Dermis lymphatic vessel endothelial cell (primary cell): Measurements from ENCODE around the gene CTDNEP1. TPM values are rescaled to one million over a fixed set of nuclear protein-coding genes. Genes with fewer than 3 reads are reported as not detected.

Experiments
- total RNA-seq: library from RNA; depleted of rRNA; stranded (reverse); fragments of >200 nt; gene quantifications from 2 replicates; pipeline ENCODE4 v1.2.1, GENCODE V29; 2014

The CTDNEP1 gene
- total RNA-seq: 23.2 and 25.1 TPM in 2 replicates

DNA sequence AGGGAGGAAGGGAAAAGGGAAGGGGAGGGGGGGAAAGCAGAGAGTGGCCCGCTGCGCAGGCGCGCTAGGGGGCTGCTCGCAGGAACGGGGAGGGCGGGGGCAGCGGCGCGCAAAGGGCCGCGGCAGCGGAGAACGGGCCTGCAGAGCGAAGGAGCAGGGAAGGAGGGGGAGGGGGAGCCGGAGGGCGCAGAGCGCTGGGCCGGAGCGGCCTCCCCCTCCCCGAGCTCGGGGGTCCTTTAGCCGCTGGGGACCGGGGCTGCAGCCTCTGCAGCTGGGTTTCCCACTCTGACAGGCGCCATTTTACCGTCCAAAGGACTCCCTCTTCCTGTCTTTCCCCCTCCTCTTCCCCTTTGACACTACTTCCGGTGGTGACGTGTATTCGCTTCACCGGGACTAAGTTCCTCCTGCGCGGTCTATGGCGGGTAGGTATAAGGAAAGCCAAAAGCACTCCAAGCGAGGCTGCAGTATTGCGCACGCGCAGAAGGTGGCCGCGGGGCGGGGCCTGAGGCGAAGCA lies at the start of gene CTDNEP1:
Gene CTDNEP1 (minus strand): TSS at position 74 of the 515 bp plus-strand sequence. CDS start 438 bp downstream, outside the sequence.

DNA sequence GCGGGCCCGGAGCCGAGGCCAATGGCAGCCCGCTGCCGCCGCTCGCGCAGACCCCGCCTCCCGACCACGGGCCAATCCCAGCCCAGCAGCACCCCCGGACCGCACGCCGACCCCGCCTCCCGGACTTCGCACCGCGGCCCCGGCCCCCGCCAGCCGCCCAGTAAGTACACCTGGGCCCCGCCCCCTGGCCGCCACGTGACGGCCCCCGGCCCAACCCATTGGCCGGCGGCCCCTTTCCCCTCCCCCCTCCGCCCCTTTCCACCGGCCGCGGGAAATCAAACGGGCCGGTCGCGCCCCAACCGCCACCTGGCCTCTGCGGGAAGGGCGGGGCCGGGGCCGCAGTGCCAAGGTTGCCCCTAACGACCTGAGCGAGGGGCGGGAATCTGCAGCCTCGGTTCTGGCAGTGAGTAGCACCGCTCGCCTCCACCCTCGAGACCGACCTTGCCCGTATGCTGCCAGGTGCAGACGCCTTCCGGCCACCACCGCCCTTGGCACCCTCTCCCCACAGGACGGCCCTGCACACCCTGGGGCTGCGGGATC lies 43.1 kb upstream of the CTDNEP1 start, which contains the start of gene YBX2:
Gene YBX2 (minus strand): TSS at position 26 of the 540 bp plus-strand sequence. CDS start 139 bp downstream, outside the sequence.

DNA sequence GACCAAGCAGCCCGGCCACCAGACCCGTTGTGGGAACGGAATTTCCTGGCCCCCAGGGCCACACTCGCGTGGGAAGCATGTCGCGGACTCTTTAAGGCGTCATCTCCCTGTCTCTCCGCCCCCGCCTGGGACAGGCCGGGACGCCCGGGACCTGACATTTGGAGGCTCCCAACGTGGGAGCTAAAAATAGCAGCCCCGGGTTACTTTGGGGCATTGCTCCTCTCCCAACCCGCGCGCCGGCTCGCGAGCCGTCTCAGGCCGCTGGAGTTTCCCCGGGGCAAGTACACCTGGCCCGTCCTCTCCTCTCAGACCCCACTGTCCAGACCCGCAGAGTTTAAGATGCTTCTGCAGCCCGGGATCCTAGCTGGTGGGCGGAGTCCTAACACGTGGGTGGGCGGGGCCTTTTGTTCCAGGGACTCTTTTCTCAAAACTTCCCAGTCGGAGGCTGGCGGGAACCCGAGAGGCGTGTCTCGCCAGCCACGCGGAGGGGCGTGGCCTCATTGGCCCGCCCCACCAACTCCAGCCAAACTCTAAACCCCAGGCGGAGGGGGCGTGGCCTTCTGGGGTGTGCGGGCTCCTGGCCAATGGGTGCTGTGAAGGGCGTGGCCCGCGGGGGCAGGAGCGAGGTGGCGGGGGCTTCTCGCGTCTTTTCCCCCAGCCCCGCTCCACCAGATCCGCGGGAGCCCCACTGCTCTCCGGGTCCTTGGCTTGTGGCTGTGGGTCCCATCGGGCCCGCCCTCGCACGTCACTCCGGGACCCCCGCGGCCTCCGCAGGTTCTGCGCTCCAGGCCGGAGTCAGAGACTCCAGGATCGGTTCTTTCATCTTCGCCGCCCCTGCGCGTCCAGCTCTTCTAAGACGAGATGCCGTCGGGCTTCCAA lies 29.8 kb upstream of the CTDNEP1 start, which contains the start of gene SLC2A4:
Gene SLC2A4 (plus strand): TSS at position 645 of the 879 bp plus-strand sequence. CDS start 217 bp downstream, at position 862.

DNA sequence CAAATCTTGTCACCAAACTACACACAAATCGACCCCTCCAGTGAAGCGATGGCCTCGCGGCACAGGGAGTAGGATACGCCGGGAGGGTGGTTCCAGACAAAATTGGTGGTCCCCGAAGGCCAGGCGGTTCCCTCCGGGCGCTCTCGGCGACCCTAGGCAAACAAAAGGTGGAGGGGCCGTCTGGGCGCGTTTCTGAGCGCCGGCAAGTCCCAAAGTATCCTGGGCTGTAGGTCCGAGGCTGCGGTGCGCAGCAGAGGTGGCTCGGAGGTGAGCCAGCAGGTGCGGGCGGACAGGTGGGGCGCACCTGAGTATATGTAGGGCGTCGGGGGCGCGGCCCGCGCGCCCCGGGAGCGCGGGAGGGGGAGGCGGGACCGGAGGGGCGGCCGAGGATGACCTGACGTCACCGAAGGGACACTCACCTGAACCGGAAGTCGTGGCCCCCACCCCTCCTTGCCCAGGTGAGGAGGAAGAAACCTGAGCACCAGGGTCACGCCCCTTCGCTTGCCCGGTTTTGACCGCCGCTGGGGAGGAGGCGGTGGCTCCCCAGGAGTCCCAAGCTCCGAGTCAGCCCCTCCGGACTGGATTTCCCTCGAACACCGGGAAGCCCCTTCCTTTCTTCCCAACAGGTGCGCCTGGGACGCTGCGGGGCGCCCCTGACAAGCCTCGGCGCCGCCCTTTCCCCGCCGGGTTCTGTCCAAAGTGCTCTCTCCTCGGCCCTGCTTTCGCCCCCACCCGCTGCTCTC lies 10.8 kb upstream of the CTDNEP1 start, which contains the start of gene CLDN7:
Gene CLDN7 (minus strand): TSS at position 287 of the 743 bp plus-strand sequence. CDS start 435 bp downstream, outside the sequence.

DNA sequence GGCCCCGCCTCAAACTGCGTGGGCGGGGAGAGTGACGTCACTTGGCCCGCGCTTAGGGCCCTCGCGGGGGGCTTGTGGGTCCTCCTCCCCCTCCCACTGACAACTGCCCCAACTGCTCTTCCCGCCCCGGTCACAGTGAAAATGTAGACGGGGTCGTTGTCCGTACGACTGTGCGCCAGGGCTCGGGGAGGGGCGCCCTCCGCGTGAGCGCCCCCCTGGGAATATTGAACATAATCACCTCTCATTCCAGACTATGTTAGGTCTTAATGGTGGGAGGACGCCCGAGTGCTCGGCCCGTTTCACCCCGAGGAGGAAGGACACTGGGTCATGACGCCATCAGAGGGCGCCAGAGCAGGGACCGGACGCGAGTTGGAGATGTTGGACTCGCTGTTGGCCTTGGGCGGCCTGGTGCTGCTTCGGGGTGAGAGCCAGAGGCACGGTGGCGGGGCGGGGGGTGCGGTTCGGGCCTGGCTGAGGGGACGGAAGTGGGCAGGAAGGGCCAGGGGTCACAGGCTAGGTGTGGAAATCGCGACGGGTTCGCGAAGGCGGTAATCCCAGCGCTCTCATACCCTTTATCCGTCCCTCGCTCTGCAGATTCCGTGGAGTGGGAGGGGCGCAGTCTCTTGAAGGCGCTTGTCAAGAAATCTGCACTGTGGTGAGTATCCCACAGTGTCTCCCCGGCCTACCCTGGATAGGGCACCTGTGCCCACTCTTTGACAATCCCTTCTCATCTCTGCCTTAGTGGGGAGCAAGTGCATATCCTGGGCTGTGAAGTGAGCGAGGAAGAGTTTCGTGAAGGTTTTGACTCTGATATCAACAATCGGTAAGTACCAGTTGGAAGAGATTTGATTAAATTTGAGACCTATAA lies 876 bp upstream of the CTDNEP1 start, which contains the start of gene ELP5:
Gene ELP5 (plus strand): TSS at position 40 of the 868 bp plus-strand sequence. CDS start 336 bp downstream, at position 376.

DNA sequence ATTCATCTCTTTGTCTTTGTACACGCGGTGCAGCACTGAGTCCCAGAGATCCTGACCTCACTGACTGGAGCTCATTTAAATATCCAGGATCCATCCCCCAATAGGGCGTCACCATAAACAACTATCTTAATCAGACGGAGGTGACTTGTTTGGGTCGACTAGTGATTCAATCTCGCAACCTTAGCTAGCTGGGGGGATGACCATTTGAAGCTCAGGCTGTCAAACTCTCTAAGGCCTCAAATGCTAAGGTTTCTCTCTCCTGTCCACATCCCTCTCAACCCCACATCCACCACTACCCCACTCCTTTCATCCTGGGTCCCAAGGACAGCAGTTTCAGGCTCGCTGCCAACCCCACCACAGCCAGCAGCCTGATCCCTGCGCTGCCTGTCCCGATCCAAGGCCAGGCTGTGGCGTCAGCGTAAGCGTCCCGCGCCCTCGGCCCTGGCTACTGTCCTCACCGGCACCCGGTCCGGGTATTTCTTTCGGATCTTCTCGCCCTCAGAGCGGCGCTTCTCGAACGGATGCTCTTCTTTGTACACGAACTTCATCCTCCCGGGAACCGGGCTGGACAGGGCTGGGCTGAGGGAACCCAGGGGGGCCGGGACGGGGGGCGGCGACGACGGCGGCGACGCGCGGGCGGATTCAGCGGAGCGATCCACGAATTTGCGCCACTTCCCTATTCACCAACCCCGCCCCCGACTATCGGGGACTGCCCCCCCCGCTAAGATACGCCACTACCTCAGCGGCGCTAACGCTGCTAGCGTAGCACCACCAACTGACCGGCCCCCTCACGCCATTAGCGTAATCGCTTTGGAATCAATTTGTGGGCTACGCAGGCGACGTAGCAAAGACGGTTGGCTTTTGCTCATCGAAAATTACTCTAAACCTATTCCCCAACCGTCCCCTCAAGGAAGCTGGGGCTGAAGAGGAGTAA lies 9.5 kb downstream of the CTDNEP1 start, which contains the start of gene GABARAP:
Gene GABARAP (minus strand): TSS at position 667 of the 934 bp plus-strand sequence. CDS start 119 bp downstream, at position 548.

DNA sequence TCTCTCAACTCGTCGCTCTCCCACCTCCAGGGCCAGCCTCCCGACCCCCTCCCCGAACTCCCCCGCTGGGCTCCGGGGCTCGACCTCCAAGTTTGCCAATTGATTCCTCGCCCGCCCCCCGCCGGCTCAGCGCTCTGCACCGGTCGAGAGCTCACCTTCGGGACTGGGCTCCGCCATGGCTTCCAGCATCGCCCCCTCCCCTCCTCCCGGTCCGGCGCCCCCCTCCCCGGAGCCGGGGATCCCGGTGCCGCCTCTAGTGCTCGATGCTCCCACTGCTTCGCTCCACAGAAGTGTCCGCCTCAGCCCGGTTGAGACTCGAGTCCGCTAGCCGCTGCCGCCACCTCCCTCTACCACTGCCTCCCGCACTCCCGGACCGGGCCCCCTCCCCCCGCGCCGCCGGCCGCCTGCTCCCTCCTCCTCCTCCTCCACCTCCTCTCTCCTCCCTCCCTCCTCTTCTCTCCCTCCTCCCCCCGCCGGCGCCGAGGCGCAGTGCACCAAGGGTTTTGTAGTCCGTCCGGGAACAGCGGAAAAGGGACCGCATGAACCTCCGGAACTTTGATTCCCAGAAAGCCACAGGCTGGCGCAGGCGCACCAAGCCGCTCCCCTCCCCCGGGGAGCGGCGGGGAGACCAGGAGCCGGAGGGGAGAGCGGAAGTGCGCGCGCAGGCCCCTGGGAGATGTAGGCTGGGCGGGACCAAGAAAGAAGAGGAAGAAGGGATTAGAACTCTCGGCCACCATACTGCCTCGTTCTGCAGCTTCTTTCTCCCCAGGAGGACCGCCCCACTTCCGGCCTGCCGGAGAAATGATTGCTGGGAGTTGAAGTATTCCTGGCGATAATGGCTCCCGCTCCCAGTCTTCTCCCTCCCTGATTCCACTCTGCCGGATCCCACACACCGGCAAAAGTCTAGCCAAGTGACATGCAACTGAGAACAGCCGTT lies 12.2 kb downstream of the CTDNEP1 start, which contains the start of gene PHF23:
Gene PHF23 (minus strand): TSS at position 367 of the 937 bp plus-strand sequence. CDS start 178 bp downstream, at position 189.

DNA sequence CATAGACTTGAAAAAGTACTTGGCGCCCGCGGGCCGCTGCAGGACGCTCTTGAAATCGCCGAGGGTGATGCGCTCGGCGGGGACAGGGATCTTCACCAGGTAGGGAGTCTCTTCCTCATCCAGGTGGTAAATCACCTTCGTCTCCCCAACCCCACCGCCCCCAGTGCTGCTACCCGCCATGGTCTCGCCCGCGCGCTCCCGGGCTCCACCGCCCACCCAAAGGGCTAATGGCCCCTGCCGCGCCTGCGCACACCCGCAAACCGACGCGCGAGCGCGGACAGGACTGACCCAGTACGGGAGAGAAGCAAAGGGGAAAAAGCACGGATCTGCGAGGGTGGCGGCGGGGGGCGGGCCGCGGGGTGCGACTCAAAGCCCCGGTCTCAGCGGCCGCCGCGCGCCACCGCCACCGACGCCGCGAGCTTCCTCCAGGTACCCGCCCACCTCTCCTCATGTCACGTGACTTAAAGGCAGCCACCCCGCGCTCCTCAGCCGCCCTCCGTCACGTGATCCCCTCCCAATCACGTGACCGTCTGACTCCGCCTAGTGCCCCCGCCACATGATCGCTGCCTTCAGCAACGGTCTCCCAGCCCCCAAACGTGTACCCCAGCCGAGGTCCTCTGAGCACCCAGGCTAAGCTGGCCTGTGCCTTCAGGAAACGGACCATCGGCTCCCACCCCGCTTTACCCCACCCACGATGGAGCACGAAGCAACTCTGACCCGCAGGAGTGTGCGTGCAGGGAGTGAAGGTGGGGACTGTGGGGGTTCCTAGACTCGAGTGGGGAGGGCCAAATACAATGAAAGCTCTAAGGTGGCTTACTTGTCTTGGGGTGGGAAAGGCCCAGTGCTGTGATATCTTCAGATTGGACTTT lies 17.2 kb downstream of the CTDNEP1 start, which contains the start of gene DVL2:
Gene DVL2 (minus strand): TSS at position 435 of the 869 bp plus-strand sequence. CDS start 255 bp downstream, at position 180.

DNA sequence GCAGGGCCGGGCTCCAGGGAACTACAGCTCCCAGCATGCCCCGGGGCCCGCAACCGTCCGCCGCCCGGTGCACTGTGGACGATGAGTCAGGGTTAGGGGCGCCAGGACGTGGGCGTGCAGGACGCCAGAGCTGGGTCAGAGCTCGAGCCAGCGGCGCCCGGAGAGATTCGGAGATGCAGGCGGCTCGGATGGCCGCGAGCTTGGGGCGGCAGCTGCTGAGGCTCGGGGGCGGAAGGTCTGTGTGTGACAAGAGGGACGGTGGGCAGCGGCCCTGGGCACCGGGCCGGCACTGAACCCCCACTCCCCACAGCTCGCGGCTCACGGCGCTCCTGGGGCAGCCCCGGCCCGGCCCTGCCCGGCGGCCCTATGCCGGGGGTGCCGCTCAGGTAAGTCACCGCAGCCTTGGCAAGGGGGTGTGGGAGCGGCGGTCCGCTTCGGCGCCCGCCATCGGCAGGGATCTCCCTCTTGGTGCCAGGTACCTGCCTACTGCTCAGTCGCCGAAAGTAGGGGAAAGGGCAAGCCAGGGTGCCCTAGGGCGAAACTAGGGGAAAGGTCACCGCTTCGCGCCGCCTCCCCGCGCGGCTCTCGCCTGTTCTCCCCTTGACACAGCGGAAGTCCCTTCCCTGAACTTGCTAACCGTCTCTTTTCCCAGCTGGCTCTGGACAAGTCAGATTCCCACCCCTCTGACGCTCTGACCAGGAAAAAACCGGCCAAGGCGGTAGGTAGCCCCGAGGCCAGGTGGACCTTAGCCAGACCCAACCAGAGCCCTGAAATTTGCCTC lies 31.5 kb downstream of the CTDNEP1 start, which contains the start of the genes ACADVL and DLG4:
Gene ACADVL (plus strand): TSS at position 127 of the 781 bp plus-strand sequence. CDS start 47 bp downstream, at position 174.
Gene DLG4 (minus strand): TSS at position 25 of the 781 bp plus-strand sequence.

Other genes starting within 250 kb of the CTDNEP1 start
- gene RNASEK, start 239.1 kb downstream of the CTDNEP1 start, total RNA-seq: 56.6 and 66.1 TPM in 2 replicates
- gene BCL6B, start 228.7 kb downstream of the CTDNEP1 start, total RNA-seq: 39.0 and 76.2 TPM in 2 replicates
- gene SLC16A13, start 215.7 kb downstream of the CTDNEP1 start, total RNA-seq: 1.3 TPM in 2 replicates
- gene SLC16A11, start 207.6 kb downstream of the CTDNEP1 start, total RNA-seq: 0.95 and 2.1 TPM in 2 replicates
- gene CLEC10A, start 171.5 kb downstream of the CTDNEP1 start, total RNA-seq: 3.1 TPM in 2 replicates
- gene ASGR2, start 136.9 kb downstream of the CTDNEP1 start, total RNA-seq: not detected in 2 replicates
- 26.4 and 28.8 TPM in 2 replicates for gene ASGR1, start 72.4 kb downstream of the CTDNEP1 start, total RNA-seq
- gene DLG4, start 31.9 kb downstream of the CTDNEP1 start, total RNA-seq: 7.0 and 7.2 TPM in 2 replicates
- gene ACADVL, start 31.8 kb downstream of the CTDNEP1 start, total RNA-seq: 194 and 227 TPM in 2 replicates
- 28.4 and 28.5 TPM in 2 replicates for gene DVL2, start 17.2 kb downstream of the CTDNEP1 start, total RNA-seq
- 38.6 and 39.7 TPM in 2 replicates for gene PHF23, start 12.3 kb downstream of the CTDNEP1 start, total RNA-seq
- 131 and 147 TPM in 2 replicates for gene GABARAP, start 9.3 kb downstream of the CTDNEP1 start, total RNA-seq
- gene ELP5, start 481 bp upstream of the CTDNEP1 start, total RNA-seq: 31.9 and 36.9 TPM in 2 replicates
- gene CLDN7, start 10.7 kb upstream of the CTDNEP1 start, total RNA-seq: 0.76 and 1.5 TPM in 2 replicates
- gene SLC2A4, start 30.0 kb upstream of the CTDNEP1 start, total RNA-seq: 0.69 and 1.6 TPM in 2 replicates
- gene YBX2, start 42.9 kb upstream of the CTDNEP1 start, total RNA-seq: under 0.01 and 0.33 TPM in 2 replicates
- gene EIF5A, start 55.9 kb upstream of the CTDNEP1 start, total RNA-seq: 422 and 483 TPM in 2 replicates
- gene GPS2, start 63.6 kb upstream of the CTDNEP1 start, total RNA-seq: 25.7 and 28.0 TPM in 2 replicates
- 9.8 and 13.7 TPM in 2 replicates for gene NEURL4, start 77.6 kb upstream of the CTDNEP1 start, total RNA-seq
- gene ACAP1, start 84.8 kb upstream of the CTDNEP1 start, total RNA-seq: 0.43 TPM in 1 of 2 replicates, not detected in the other
- 2.1 and 2.8 TPM in 2 replicates for gene KCTD11, start 100.4 kb upstream of the CTDNEP1 start, total RNA-seq
- gene TMEM95, start 103.4 kb upstream of the CTDNEP1 start, total RNA-seq: not detected in 2 replicates
- 1.3 and 2.3 TPM in 2 replicates for gene TNK1, start 129.4 kb upstream of the CTDNEP1 start, total RNA-seq
- gene PLSCR3, start 142.8 kb upstream of the CTDNEP1 start, total RNA-seq: 15.1 and 15.6 TPM in 2 replicates
- 144 and 158 TPM in 2 replicates for gene TMEM256, start 152.4 kb upstream of the CTDNEP1 start, total RNA-seq
- 1.2 and 1.3 TPM in 2 replicates for gene NLGN2, start 156.1 kb upstream of the CTDNEP1 start, total RNA-seq
- gene SPEM1, start 168.6 kb upstream of the CTDNEP1 start, total RNA-seq: not detected in 2 replicates
- gene SPEM2, start 173.9 kb upstream of the CTDNEP1 start, total RNA-seq: not detected in 2 replicates
- not detected in 2 replicates for gene SPEM3, start 177.1 kb upstream of the CTDNEP1 start, total RNA-seq
- 7.6 and 9.8 TPM in 2 replicates for gene TMEM102, start 183.7 kb upstream of the CTDNEP1 start, total RNA-seq
- 0.17 and 0.22 TPM in 2 replicates for gene FGF11, start 187.8 kb upstream of the CTDNEP1 start, total RNA-seq
- gene CHRNB1, start 193.3 kb upstream of the CTDNEP1 start, total RNA-seq: 9.9 and 12.0 TPM in 2 replicates
- gene ZBTB4, start 227.9 kb upstream of the CTDNEP1 start, total RNA-seq: 8.9 and 9.1 TPM in 2 replicates
- not detected in 2 replicates for gene SLC35G6, start 229.7 kb upstream of the CTDNEP1 start, total RNA-seq
- 68.2 and 79.4 TPM in 2 replicates for gene POLR2A, start 232.6 kb upstream of the CTDNEP1 start, total RNA-seq